ENCODE measurements around the gene ANKRD33B. TPM values are rescaled to one million over a fixed set of nuclear protein-coding genes. Genes with fewer than 3 reads are reported as not detected.

ANKRD33B gene
- total and polyA plus RNA-seq, 9 donors = 1.1 to 1.9 (median 1.5) TPM

- Histone ChIP-seq H3K36me3 (ENCODE audit: control insufficient read depth, insufficient read depth, low read length) (no peaks in the 10 kb centered on the region), H3K4me1 (ENCODE audit: control insufficient read depth, insufficient read depth, low read length) (peaks cover 12% of the 10 kb centered on the region), H3K27ac (ENCODE audit: low read length) (no peak overlapping the region), H3K27me3 (ENCODE audit: control insufficient read depth, insufficient read depth, low read length) (no peaks in the 10 kb centered on the region), H3K4me3 (ENCODE audit: low read length) (no peak overlapping the region), H3K9me3 (replicated peaks; ENCODE audit: control insufficient read depth, low read depth, low read length) (no peaks in the 10 kb centered on the region)
- WGBS (ENCODE audit: insufficient coverage) = 67% methylated on average over 4 of the region's 5 CpGs
- DNase-seq = no peak
Observed at GRCh38 chr5:10612251-10612650, 48.4 kb downstream of the ANKRD33B start.

DNA sequence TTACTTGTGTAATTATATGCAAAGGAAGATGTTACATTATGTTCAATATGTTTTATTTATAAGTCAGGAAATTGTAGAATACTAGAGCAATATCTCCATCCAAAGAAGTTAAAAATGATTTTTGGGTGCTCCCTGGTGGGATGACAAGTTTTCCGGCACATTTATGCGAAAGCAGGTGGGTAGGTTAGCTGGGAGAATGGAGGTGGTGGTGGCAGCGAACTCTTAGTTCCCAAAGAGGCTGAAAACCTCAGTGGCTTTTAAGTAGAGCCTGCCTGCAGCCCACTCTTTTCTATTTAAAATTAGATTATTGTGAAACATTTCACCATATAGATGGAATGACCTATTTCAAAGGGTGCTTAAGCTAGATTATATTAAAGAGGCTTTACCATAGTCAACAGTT is 51.8 kb downstream of the ANKRD33B start:
- no peak for DNase-seq
- Histone ChIP-seq H3K27ac (ENCODE audit: low read length) (no peak overlapping the region), H3K4me3 (ENCODE audit: low read length) (no peak overlapping the region), H3K36me3 (ENCODE audit: control insufficient read depth, insufficient read depth, low read length) (no peaks in the 10 kb centered on the region), H3K4me1 (ENCODE audit: control insufficient read depth, insufficient read depth, low read length) (peaks cover 2% of the 10 kb centered on the region), H3K9me3 (replicated peaks; ENCODE audit: control insufficient read depth, low read depth, low read length) (peaks cover 2% of the 10 kb centered on the region), H3K27me3 (ENCODE audit: control insufficient read depth, insufficient read depth, low read length) (peaks cover 4% of the 10 kb centered on the region)
- WGBS (ENCODE audit: insufficient coverage) = no CpG with 5 or more reads among the region's 3 CpGs

GRCh38 chr5:10617103-10617502 is 53.2 kb downstream of the ANKRD33B start:
- Histone ChIP-seq H3K36me3 (ENCODE audit: control insufficient read depth, insufficient read depth, low read length) (no peaks in the 10 kb centered on the region), H3K9me3 (replicated peaks; ENCODE audit: control insufficient read depth, low read depth, low read length) (peaks cover 8% of the 10 kb centered on the region), H3K4me3 (ENCODE audit: low read length) (no peak overlapping the region), H3K27ac (ENCODE audit: low read length) (no peak overlapping the region), H3K4me1 (ENCODE audit: control insufficient read depth, insufficient read depth, low read length) (peaks cover 2% of the 10 kb centered on the region), H3K27me3 (ENCODE audit: control insufficient read depth, insufficient read depth, low read length) (peaks cover 4% of the 10 kb centered on the region)
- no peak for DNase-seq
- 90% methylated on average over 7 of the region's 10 CpGs for WGBS (ENCODE audit: insufficient coverage)

DNA sequence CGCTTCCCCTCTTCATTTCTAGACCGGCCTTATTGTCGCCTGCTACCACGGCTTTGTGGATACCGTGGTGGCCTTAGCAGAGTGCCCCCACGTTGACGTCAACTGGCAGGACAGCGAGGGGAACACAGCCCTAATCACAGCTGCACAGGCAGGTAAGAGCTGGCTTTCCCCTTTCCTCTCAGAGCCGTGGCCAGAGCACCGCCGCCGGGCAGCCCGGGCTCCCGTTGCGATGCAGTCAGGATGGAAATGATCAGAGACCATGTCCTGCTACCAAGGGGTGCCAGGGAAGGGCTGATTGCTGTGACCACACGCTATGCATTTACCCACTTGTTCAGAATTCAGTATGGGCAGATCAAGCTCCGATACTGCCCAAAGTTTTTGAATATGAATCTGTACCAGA is 54.4 kb downstream of the ANKRD33B start:
- H3K27ac ChIP-seq (ENCODE audit: low read length) = no peak overlapping the region
- H3K4me1 ChIP-seq (ENCODE audit: control insufficient read depth, insufficient read depth, low read length) = no peaks in the 10 kb centered on the region
- H3K27me3 ChIP-seq (ENCODE audit: control insufficient read depth, insufficient read depth, low read length) = peaks cover 4% of the 10 kb centered on the region
- no peak overlapping the region for H3K4me3 ChIP-seq (ENCODE audit: low read length)
- no peak for DNase-seq
- peaks cover 8% of the 10 kb centered on the region for H3K9me3 ChIP-seq (replicated peaks; ENCODE audit: control insufficient read depth, low read depth, low read length)
- 92% methylated on average over 17 of the region's 17 CpGs for WGBS (ENCODE audit: insufficient coverage)
- H3K36me3 ChIP-seq (ENCODE audit: control insufficient read depth, insufficient read depth, low read length) = no peaks in the 10 kb centered on the region

DNA sequence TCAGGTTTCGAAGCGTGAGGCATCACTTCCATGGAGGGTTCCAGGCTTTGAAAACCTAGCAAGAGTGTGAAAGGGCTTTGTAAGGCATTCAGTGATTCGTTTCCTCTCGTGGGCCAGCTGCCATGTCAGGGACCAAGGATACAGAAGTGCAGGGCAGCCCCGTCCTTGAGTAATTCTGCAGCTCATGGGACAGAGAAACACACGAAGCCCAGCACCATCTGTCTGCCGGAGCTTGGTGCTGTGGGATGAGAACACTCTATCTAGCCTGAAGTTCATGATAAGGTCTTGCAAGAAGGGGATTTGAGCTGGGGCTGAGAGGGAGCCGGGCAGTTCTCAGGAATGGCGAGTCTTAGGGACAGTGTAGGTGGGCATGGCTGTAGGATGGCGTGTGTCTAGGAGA is 55.8 kb downstream of the ANKRD33B start:
- Histone ChIP-seq H3K4me3 (ENCODE audit: low read length) (no peak overlapping the region), H3K27me3 (ENCODE audit: control insufficient read depth, insufficient read depth, low read length) (peaks cover 5% of the 10 kb centered on the region), H3K4me1 (ENCODE audit: control insufficient read depth, insufficient read depth, low read length) (no peaks in the 10 kb centered on the region), H3K27ac (ENCODE audit: low read length) (no peak overlapping the region), H3K9me3 (replicated peaks; ENCODE audit: control insufficient read depth, low read depth, low read length) (peaks cover 8% of the 10 kb centered on the region), H3K36me3 (ENCODE audit: control insufficient read depth, insufficient read depth, low read length) (no peaks in the 10 kb centered on the region)
- no peak for DNase-seq
- 73% methylated on average over 10 of the region's 10 CpGs for WGBS (ENCODE audit: insufficient coverage)

GRCh38 chr5:10620346-10620745 is 56.5 kb downstream of the ANKRD33B start:
- no peak overlapping the region for H3K4me3 ChIP-seq (ENCODE audit: low read length)
- peaks cover 8% of the 10 kb centered on the region for H3K9me3 ChIP-seq (replicated peaks; ENCODE audit: control insufficient read depth, low read depth, low read length)
- no peak for DNase-seq
- no peak overlapping the region for H3K27ac ChIP-seq (ENCODE audit: low read length)
- WGBS (ENCODE audit: insufficient coverage) = 65% methylated on average over 2 of the region's 3 CpGs
- peaks cover 5% of the 10 kb centered on the region for H3K27me3 ChIP-seq (ENCODE audit: control insufficient read depth, insufficient read depth, low read length)
- no peaks in the 10 kb centered on the region for H3K4me1 ChIP-seq (ENCODE audit: control insufficient read depth, insufficient read depth, low read length)
- no peaks in the 10 kb centered on the region for H3K36me3 ChIP-seq (ENCODE audit: control insufficient read depth, insufficient read depth, low read length)

GRCh38 chr5:10621832-10622231 is 58.0 kb downstream of the ANKRD33B start:
- no peaks in the 10 kb centered on the region for H3K36me3 ChIP-seq (ENCODE audit: control insufficient read depth, insufficient read depth, low read length)
- H3K4me3 ChIP-seq (ENCODE audit: low read length) = no peak overlapping the region
- H3K4me1 ChIP-seq (ENCODE audit: control insufficient read depth, insufficient read depth, low read length) = peaks cover 8% of the 10 kb centered on the region
- peaks cover 8% of the 10 kb centered on the region for H3K9me3 ChIP-seq (replicated peaks; ENCODE audit: control insufficient read depth, low read depth, low read length)
- H3K27ac ChIP-seq (ENCODE audit: low read length) = no peak overlapping the region
- DNase-seq = no peak
- peaks cover 11% of the 10 kb centered on the region for H3K27me3 ChIP-seq (ENCODE audit: control insufficient read depth, insufficient read depth, low read length)
- no CpG with 5 or more reads among the region's 1 CpG for WGBS (ENCODE audit: insufficient coverage)

DNA sequence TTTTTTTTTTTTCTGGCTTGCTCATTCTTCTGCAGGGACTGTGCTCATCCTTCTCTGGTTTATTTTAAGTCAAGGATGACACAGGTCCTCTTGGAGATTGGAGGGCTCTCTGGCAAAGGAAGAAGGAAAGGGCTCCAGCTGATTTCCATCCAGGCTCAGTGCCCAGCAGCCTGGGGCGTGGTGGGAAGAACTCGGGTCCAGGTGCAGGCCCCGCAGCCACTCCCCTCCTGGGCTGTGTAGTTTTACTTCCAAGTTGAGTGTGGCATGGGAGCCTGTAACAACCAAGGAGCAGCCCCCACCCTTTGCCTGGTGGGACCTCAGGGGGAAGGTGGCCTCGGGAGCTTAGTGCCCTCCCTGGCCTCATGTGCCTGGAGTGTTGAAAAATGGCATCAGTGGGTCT is 58.9 kb downstream of the ANKRD33B start:
- H3K9me3 ChIP-seq (replicated peaks; ENCODE audit: control insufficient read depth, low read depth, low read length) = peaks cover 8% of the 10 kb centered on the region
- 67% methylated on average over 3 of the region's 4 CpGs for WGBS (ENCODE audit: insufficient coverage)
- no peaks in the 10 kb centered on the region for H3K36me3 ChIP-seq (ENCODE audit: control insufficient read depth, insufficient read depth, low read length)
- H3K4me1 ChIP-seq (ENCODE audit: control insufficient read depth, insufficient read depth, low read length) = peaks cover 11% of the 10 kb centered on the region
- no peak overlapping the region for H3K27ac ChIP-seq (ENCODE audit: low read length)
- peaks cover 13% of the 10 kb centered on the region for H3K27me3 ChIP-seq (ENCODE audit: control insufficient read depth, insufficient read depth, low read length)
- DNase-seq = no peak
- no peak overlapping the region for H3K4me3 ChIP-seq (ENCODE audit: low read length)

GRCh38 chr5:10623305-10623910 is 59.5 kb downstream of the ANKRD33B start:
- Histone ChIP-seq H3K4me1 (ENCODE audit: control insufficient read depth, insufficient read depth, low read length) (peaks cover 11% of the 10 kb centered on the region), H3K27me3 (ENCODE audit: control insufficient read depth, insufficient read depth, low read length) (peaks cover 13% of the 10 kb centered on the region), H3K27ac (ENCODE audit: low read length) (no peak overlapping the region), H3K4me3 (ENCODE audit: low read length) (no peak overlapping the region), H3K36me3 (ENCODE audit: control insufficient read depth, insufficient read depth, low read length) (no peaks in the 10 kb centered on the region), H3K9me3 (replicated peaks; ENCODE audit: control insufficient read depth, low read depth, low read length) (peaks cover 8% of the 10 kb centered on the region)
- WGBS (ENCODE audit: insufficient coverage) = 100% methylated on average over 1 of the region's 10 CpGs
- no peak for DNase-seq

GRCh38 chr5:10624206-10624605 is 60.3 kb downstream of the ANKRD33B start:
- H3K4me1 ChIP-seq (ENCODE audit: control insufficient read depth, insufficient read depth, low read length) = peaks cover 11% of the 10 kb centered on the region
- H3K4me3 ChIP-seq (ENCODE audit: low read length) = no peak overlapping the region
- peaks cover 8% of the 10 kb centered on the region for H3K9me3 ChIP-seq (replicated peaks; ENCODE audit: control insufficient read depth, low read depth, low read length)
- H3K27ac ChIP-seq (ENCODE audit: low read length) = no peak overlapping the region
- H3K36me3 ChIP-seq (ENCODE audit: control insufficient read depth, insufficient read depth, low read length) = no peaks in the 10 kb centered on the region
- H3K27me3 ChIP-seq (ENCODE audit: control insufficient read depth, insufficient read depth, low read length) = peaks cover 19% of the 10 kb centered on the region
- 89% methylated on average over 9 of the region's 11 CpGs for WGBS (ENCODE audit: insufficient coverage)
- DNase-seq = no peak

- no peak for DNase-seq
- peaks cover 8% of the 10 kb centered on the region for H3K9me3 ChIP-seq (replicated peaks; ENCODE audit: control insufficient read depth, low read depth, low read length)
- no peaks in the 10 kb centered on the region for H3K36me3 ChIP-seq (ENCODE audit: control insufficient read depth, insufficient read depth, low read length)
- WGBS (ENCODE audit: insufficient coverage) = 80% methylated on average over 6 of the region's 6 CpGs
- H3K4me1 ChIP-seq (ENCODE audit: control insufficient read depth, insufficient read depth, low read length) = peaks cover 11% of the 10 kb centered on the region
- no peak overlapping the region for H3K27ac ChIP-seq (ENCODE audit: low read length)
- H3K27me3 ChIP-seq (ENCODE audit: control insufficient read depth, insufficient read depth, low read length) = peaks cover 18% of the 10 kb centered on the region
- H3K4me3 ChIP-seq (ENCODE audit: low read length) = no peak overlapping the region
Observed at GRCh38 chr5:10624679-10625078, 60.8 kb downstream of the ANKRD33B start.

All from muscle of leg (tissue), 11 donors.